ENCODE data around the gene SEL1L3. TPM values are rescaled to one million over a fixed set of nuclear protein-coding genes. Genes with fewer than 3 reads are reported as not detected.

The SEL1L3 gene
- total RNA-seq, 1 experiment from 2014 or later = 48.3 TPM

GRCh38 chr4:25879991-25880651 lies 17.3 kb upstream of the SEL1L3 start:
- Histone ChIP-seq H3K23me2 (ENCODE audit: insufficient read length, low read depth, low read length, poor library complexity, severe bottlenecking) (no peaks in the 10 kb centered on the region), H2AK5ac (ENCODE audit: insufficient read length, low read length) (no peak overlapping the region), H2BK120ac (ENCODE audit: low read depth, low read length, poor library complexity, severe bottlenecking) (no peak overlapping the region), H3K27me3 (ENCODE audit: insufficient read depth, low read length) (no peaks in the 10 kb centered on the region), H3K27ac (ENCODE audit: insufficient read length, low read depth, low read length) (no peak overlapping the region), H3K4ac (ENCODE audit: low read depth, low read length) (no peak overlapping the region), H3K4me1 (ENCODE audit: insufficient read depth, low read length) (no peaks in the 10 kb centered on the region), H4K91ac (ENCODE audit: insufficient read length, low read depth, low read length) (no peak overlapping the region), H3K9me3 (ENCODE audit: control insufficient read depth, low read depth, low read length) (no peaks in the 10 kb centered on the region), H2BK5ac (ENCODE audit: insufficient read length, low read length) (no peak overlapping the region), H3T11ph (ENCODE audit: low read length) (no peak overlapping the region), H3K4me2 (ENCODE audit: insufficient read depth, insufficient read length, low read length) (no peak overlapping the region), H3K56ac (ENCODE audit: insufficient read length, low read depth, low read length) (no peak overlapping the region), H3K79me1 (ENCODE audit: insufficient read depth, low read depth, low read length, poor library complexity, severe bottlenecking) (no peaks in the 10 kb centered on the region), H2AFZ (ENCODE audit: low read length) (no peak overlapping the region), H4K5ac (ENCODE audit: insufficient read length, low read depth, low read length) (no peak overlapping the region), H3K79me2 (ENCODE audit: insufficient read depth, low read length) (no peaks in the 10 kb centered on the region), H2BK20ac (ENCODE audit: low read depth, low read length, poor library complexity, severe bottlenecking) (no peak overlapping the region), H3K9ac (ENCODE audit: extremely low read depth, insufficient read length, low read length) (no peak overlapping the region), H3K14ac (ENCODE audit: insufficient read depth, low read length) (no peak overlapping the region), H3K18ac (ENCODE audit: insufficient read length, low read depth, low read length) (no peak overlapping the region), H4K8ac (replicated peaks; ENCODE audit: insufficient read length, low read depth, low read length) (no peak overlapping the region), H4K20me1 (ENCODE audit: control insufficient read depth, insufficient read depth, insufficient read length) (no peaks in the 10 kb centered on the region), H2BK12ac (ENCODE audit: insufficient read length, low read depth, low read length) (no peak overlapping the region), H3K23ac (ENCODE audit: insufficient read length, low read depth, low read length) (no peak overlapping the region), H2BK15ac (ENCODE audit: low read depth, low read length) (no peak overlapping the region)
- Mint-ChIP-seq H3K27me3 (ENCODE audit: low read depth) (no peaks in the 10 kb centered on the region; the same call in 1 of the 2 replicates), H3K4me1 (peaks cover 0 to 9% of the 10 kb centered on the region in 2 experiments; a peak in 3 of 4 replicates), H3K27ac (no peak overlapping the region), H3K9me3 (no peaks in the 10 kb centered on the region; a peak in 1 of 5 replicates), H3K4me3 (no peak overlapping the region), H3K36me3 (ENCODE audit: insufficient read depth in 1 of 3, low read depth in 3 of 3) (no peaks in the 10 kb centered on the region)
- TF ChIP-seq CTCF (conservative IDR thresholded peaks at IDR 0.05) = no peak
- no peak for DNase-seq
- WGBS (ENCODE audit: extremely low coverage, insufficient read length, low lambda C conversion rate) = no CpG with 5 or more reads among the region's 7 CpGs

Measured in H9 (cell line).